Stimulated activated CD8-positive, alpha-beta memory T cell treated with anti-CD3 and anti-CD28 coated beads, Interleukin-7, amount 100 ng/mL, for 1 hour (primary cell): ENCODE data around the gene RNF167.

Experiments
- DNase-seq, 2 donors: peaks; one replicate each; pipeline ENCODE4 v3.0.0-alpha.2; 2020; ENCODE audit warnings: low read depth in 2 of 2

The RNF167 gene

DNA sequence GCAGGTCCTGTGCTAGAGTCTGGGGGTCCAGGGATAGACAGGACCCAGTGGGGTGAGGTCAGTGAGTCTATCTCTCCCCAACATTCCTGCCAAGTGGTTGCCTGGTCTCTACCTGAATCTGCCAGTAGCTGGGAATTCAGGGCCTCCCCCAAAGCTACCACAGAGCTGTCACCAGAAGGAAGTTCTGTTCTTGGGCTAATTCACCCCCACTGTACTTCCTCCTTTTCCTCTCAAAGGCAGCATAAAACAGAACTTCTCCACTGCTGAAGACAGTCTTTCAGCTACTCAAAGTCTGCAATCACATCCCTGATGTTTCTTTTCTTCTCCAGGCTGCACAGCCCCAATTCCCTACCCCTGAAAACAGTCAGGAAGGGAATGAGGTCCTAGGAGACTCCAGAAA, 38.7 kb downstream of the RNF167 start:
- no peak for DNase-seq

DNA sequence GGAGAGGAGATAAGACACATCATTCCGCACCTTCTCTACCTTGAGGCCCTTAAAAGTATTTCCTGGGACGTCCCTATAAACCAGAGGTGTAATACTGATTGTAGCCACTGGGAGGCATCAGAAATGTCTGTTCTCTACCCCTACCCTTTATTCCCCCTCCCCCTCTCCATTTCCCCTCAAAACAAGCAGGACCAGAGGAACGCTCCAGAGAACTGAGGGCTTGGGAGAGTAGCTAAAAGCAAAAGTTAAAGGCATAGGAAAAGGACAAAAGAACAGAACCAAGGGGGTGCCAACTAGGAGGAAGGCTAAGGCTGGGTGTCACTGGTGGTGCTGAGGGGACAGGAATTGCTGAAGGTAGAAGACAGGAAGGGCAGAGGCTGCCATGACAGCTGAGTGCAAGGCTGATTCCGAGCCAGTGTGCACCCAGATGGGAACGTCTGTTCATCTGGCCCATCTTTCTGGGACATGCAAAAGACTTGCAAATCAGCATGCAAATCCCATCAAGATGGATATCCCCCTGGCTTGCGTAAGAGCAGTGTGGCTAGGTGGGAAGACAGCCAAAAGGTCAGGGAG, 40.7 kb downstream of the RNF167 start:
- no peak for DNase-seq

DNA sequence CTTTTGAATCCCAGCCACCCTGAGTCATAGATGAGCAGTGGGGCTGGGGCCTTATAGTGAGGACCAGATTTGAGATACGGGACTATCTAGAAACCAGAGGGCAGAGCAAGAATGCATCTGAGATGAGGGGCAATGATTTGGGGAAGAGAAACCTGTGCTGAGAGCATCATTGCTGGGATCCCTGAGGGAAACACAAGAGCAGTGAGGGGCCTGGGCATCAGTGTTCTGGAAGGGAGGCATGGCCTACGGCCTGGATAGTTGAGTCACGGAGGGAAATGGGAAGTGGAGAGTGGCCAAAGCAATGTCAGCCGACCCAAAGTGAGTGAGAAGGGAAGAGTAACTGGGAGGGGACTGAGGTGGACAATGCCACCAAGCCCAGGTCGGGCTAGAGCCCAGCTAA, 42.2 kb downstream of the RNF167 start:
- no peak for DNase-seq

DNA sequence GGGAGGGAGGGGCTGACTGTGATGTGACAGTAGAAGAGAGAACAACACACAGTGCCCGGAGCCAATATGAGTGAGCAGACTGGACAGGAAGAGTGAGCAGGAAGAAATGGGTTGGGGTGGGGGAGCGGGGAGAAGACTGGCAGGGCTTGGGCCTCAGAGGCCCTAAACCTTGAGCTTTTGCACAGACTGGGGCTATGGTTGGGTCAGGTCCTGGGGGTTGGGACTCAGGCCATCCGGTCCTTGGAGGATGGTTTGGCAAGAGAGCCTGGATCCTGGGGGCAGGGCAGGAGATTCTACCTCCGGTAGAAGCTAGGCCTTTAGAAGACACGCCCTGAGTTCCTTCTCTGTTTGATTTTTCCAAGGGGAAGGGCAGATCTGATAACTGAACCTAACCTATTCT, 46.3 kb downstream of the RNF167 start:
- DNase-seq, result no peak

DNA sequence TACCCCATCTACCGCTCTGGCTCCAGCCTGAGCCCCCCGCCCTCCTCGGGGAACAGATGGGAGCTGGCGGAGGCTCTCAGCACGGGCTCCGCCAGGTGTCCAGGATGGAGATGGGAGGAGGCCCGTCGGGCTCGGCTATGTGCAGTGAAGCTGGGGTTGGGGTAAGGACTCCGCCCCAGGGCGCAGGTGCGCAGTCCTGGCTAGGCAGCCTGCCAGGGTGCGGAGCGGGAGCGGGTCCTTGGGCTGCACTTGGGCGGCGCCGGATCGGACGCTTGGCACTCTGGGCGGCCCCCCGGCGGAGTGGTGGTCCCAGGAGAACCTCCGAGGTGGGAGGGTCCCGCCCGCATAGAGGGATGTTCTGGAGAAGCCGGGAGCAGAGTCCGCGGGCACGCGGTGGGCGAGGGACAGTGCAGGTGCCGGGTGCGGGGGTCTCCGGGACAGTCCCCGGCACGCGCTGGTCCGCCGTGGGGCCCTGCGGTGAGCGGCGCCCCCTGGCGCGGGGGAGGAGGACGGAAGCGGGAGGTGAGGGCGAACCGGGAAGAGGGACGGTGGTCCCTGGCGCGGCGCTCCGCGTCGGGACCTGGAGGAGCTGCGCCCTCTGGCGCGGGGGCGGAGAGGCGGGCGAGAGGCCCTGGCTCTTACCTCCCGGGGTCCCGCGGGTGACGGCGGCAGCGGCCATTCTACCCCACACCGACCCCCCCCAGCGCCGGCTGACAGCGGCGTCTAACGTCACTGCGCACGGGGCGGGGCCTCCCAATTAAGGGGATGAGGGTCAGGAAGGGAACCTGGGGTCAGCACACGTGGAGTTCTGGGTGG, 47.1 kb downstream of the RNF167 start, which contains the start of gene CAMTA2:
CAMTA2 (minus strand) TSS at position 725 of the 816 bp plus-strand sequence. CDS start 1,453 bp downstream, outside the sequence.
- DNase-seq, result peak; percentile 75 to 77

DNA sequence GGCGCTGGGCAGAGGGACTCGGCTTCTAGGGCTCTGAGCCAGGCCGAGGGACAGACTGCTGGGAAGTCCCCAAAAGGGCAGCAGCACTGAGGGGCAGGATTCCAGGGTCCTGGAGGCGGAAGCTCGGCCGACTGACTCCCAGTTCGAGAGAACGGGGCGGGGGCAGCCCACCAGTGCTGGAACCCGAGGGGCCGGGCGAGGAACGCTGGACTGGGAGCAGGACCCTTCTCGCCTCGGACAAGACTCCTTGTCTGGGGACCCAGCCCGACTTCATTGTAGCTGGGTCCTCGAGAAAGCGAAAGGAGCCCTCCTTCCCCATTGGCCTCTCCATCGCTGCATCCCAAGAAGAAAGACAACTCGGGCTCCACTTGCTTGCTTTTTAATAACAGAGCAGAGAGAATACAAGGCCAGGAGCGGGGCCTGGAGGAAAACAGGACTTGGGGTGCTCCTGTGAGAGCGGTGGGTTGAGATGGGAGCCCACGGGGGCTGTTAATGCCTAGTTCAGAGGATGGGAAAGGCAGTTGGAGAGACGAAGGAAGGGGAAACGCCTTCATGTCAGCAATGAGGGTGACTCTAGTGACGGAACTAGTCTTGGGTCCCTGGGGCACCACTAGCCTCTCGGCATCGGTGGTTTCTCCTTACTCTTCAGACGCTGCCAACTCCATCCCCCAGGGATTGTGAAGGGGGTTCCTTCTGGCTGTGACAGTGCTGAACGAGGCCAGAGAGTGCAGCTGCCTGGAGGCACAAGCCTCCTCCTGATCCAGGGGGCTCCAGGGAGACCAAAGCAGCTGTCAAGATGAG, 47.9 kb downstream of the RNF167 start:
- no peak for DNase-seq

DNA sequence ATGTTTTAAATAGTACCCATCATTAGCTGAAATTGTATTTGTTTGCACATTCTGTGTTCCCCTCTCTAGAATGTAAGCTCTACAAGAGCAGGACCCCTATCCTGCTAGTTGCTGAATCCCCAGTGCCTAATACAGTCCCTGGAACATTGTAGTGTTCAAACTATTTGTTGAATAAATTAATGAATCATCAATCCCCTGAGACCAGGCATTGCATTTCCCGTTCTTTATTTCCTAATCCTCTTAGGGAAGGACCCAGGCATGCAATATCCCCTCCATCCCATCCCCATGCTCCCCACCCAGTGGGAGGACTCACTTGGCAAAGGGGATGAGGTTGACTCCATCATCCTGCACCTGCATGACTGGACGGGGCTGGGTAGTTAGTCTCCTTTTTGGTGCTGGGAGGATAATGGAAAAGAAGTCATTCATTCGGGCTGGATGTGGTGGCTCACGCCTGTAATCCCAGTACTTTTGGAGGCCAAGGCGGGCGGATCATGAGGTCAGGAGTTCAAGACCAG, 54.1 kb downstream of the RNF167 start:
- DNase-seq, result no peak
